Loucy (cell line): Measurements from ENCODE around the gene PTGER1.

Experiments used
- H2AFZ ChIP-seq: fragments of 200-600 bp; sonication (generic); 2 replicates; pipeline ENCODE4 v1.6.0; 2016; ENCODE audit warnings: antibody characterized with exemption, mild to moderate bottlenecking, low read length, moderate library complexity
- H3F3A ChIP-seq: fragments of 200-600 bp; 2 replicates; pipeline ENCODE4 v1.6.0; 2016; ENCODE audit warnings: antibody characterized with exemption, low read depth, mild to moderate bottlenecking
- H3K27me3 ChIP-seq: fragments of 200-600 bp; sonication (generic); 2 replicates; pipeline ENCODE4 v1.6.1; 2014; ENCODE audit warnings: low read length, mild to moderate bottlenecking; ENCODE audit not compliant: insufficient read depth, poor library complexity, severe bottlenecking
- H3K36me3 ChIP-seq: fragments of 200-600 bp; sonication (generic); 2 replicates; pipeline ENCODE4 v1.6.1; 2016; ENCODE audit warnings: low read length; ENCODE audit not compliant: insufficient read depth
- H3K4me1 ChIP-seq: fragments of 200-600 bp; sonication (generic); 2 replicates; pipeline ENCODE4 v1.5.1; 2014; ENCODE audit warnings: low read length, mild to moderate bottlenecking; ENCODE audit not compliant: insufficient read depth, poor library complexity, severe bottlenecking
- H3K4me2 ChIP-seq: fragments of 200-600 bp; sonication (generic); 2 replicates; pipeline ENCODE4 v1.6.0; 2014; ENCODE audit warnings: antibody characterized with exemption, low read length, low read depth, mild to moderate bottlenecking; ENCODE audit not compliant: poor library complexity, severe bottlenecking
- H3K4me3 ChIP-seq: fragments of 200-600 bp; sonication (generic); 2 replicates; pipeline ENCODE4 v1.5.1; 2014; ENCODE audit warnings: low read length, mild to moderate bottlenecking, mixed read lengths; ENCODE audit not compliant: poor library complexity, severe bottlenecking
- H3K79me2 ChIP-seq: fragments of 200-600 bp; sonication (generic); 2 replicates; pipeline ENCODE4 v1.6.1; 2014; ENCODE audit warnings: low read length; ENCODE audit not compliant: insufficient read depth
- H3K9ac ChIP-seq: fragments of 200-600 bp; sonication (generic); 2 replicates; pipeline ENCODE4 v1.6.0; 2014; ENCODE audit warnings: mild to moderate bottlenecking, low read depth, low read length, moderate library complexity; ENCODE audit not compliant: poor library complexity, severe bottlenecking
- H3K9me2 ChIP-seq: fragments of 200-600 bp; sonication (generic); replicated peaks from 2 replicates; pipeline ENCODE4 v1.6.1; 2016; ENCODE audit warnings: low read depth, low read length, mixed read lengths
- H3K9me3 ChIP-seq: fragments of 200-600 bp; sonication (generic); 2 replicates; pipeline ENCODE4 v1.6.1; 2014; ENCODE audit warnings: mild to moderate bottlenecking, antibody characterized with exemption, low read length, low read depth; ENCODE audit not compliant: insufficient read depth
- H4K20me1 ChIP-seq: fragments of 200-600 bp; sonication (generic); 2 replicates; pipeline ENCODE4 v1.6.0; 2014; ENCODE audit warnings: antibody characterized with exemption, low read length, mild to moderate bottlenecking; ENCODE audit not compliant: insufficient read depth, poor library complexity, severe bottlenecking
- CTCF ChIP-seq: fragments of 200-600 bp; sonication (generic); conservative IDR thresholded peaks from 2 replicates; pipeline ENCODE4 v1.5.1; 2014; ENCODE audit warnings: mild to moderate bottlenecking, antibody characterized with exemption, low read length
- EZH2phosphoT487 ChIP-seq: fragments of 200-600 bp; IDR thresholded peaks from 2 replicates; pipeline ENCODE4 v1.6.1; 2018; ENCODE audit warnings: antibody characterized with exemption, mild to moderate bottlenecking, moderate library complexity, borderline replicate concordance

PTGER1 gene

GRCh38 chr19:14487370-14488125, 12.4 kb upstream of the PTGER1 start:
- Histone ChIP-seq H3K4me1 (no peaks in the 10 kb centered on the region), H3K36me3 (no peaks in the 10 kb centered on the region), H3K4me2 (no peak overlapping the region), H3K79me2 (no peaks in the 10 kb centered on the region), H3K27me3 (no peaks in the 10 kb centered on the region), H3F3A (no peaks in the 10 kb centered on the region), H4K20me1 (no peaks in the 10 kb centered on the region), H3K9ac (no peak overlapping the region), H3K9me3 (no peaks in the 10 kb centered on the region), H2AFZ (no peak overlapping the region), H3K4me3 (no peak overlapping the region), H3K9me2 (no peaks in the 10 kb centered on the region)
- TF ChIP-seq EZH2phosphoT487: no peak
- no peak for TF ChIP-seq CTCF

GRCh38 chr19:14482172-14482941, 7.2 kb upstream of the PTGER1 start:
- H3K36me3 ChIP-seq: no peaks in the 10 kb centered on the region

DNA sequence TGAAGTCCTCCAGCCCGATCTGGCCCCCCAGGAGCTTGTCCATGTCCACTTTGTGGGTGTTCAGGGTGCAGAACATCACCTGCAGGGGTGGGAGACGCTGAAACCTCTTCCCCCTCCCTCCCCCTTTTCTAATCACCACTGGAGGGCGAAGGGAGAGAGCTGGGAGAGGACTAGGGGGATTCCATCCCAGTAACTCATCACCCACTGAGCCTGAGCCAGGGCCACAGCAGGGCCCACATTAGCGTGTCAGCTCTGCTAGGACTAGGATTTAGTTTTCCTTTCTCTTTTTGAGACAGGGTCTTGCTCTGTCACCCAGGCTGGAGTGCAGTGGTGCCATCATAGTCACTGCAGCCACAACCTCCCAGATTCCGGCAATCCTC, 5.5 kb upstream of the PTGER1 start:
- Histone ChIP-seq H3K79me2 (no peaks in the 10 kb centered on the region), H3K36me3 (no peaks in the 10 kb centered on the region), H3K4me1 (peaks cover 7% of the 10 kb centered on the region), H3K4me3 (no peak overlapping the region), H3K4me2 (no peak overlapping the region), H3F3A (no peaks in the 10 kb centered on the region), H2AFZ (no peak overlapping the region), H3K9ac (no peak overlapping the region), H3K9me2 (no peaks in the 10 kb centered on the region), H4K20me1 (no peaks in the 10 kb centered on the region), H3K9me3 (no peaks in the 10 kb centered on the region), H3K27me3 (no peaks in the 10 kb centered on the region)
- no peak for TF ChIP-seq EZH2phosphoT487
- no peak for TF ChIP-seq CTCF

More at GRCh38 chr19:14482172-14482941, 7.2 kb upstream of the PTGER1 start:
- Histone ChIP-seq H3K4me2 (no peak overlapping the region), H3K9me3 (no peaks in the 10 kb centered on the region), H3K9me2 (no peaks in the 10 kb centered on the region), H3K79me2 (no peaks in the 10 kb centered on the region), H3K9ac (no peak overlapping the region), H2AFZ (no peak overlapping the region), H3K4me1 (peaks cover 4% of the 10 kb centered on the region), H3K4me3 (no peak overlapping the region), H3K27me3 (no peaks in the 10 kb centered on the region), H4K20me1 (no peaks in the 10 kb centered on the region), H3F3A (no peaks in the 10 kb centered on the region)
- TF ChIP-seq EZH2phosphoT487 (no peak), CTCF (no peak)
